Measurements from ENCODE around the gene PTMS. TPM values are rescaled to one million over a fixed set of nuclear protein-coding genes. Genes with fewer than 3 reads are reported as not detected.
"Not testable (repeated sequence)": the region's sequence is repeated elsewhere in the genome, so short reads cannot be mapped to it uniquely, and the experiment has no call there.

Gene PTMS
- total RNA-seq, result 100 to 1,000 TPM in 1 of 2 donors, 10 to 100 TPM in 1; 71.3 to 161 TPM

- peaks cover 35% of the 10 kb centered on the region for H3K36me3 Mint-ChIP-seq (ENCODE audit: low read depth)
- ATAC-seq (replicated peaks), result peak; percentile 16
Measured at GRCh38 chr12:6765634-6766581, at the start of gene PTMS. TSS of gene PTMS (plus strand) at chr12:6766363. CDS start at chr12:6766706, 343 bp downstream.

GRCh38 chr12:6716874-6717437, 49.2 kb upstream of the PTMS start:
- no peaks in the 10 kb centered on the region for H3K4me1 Mint-ChIP-seq
- no peaks in the 10 kb centered on the region for H3K36me3 Mint-ChIP-seq (ENCODE audit: low read depth)
- H3K27me3 Mint-ChIP-seq, result peaks cover 2% of the 10 kb centered on the region
- no peak overlapping the region for H3K4me3 Mint-ChIP-seq
- ATAC-seq (replicated peaks), result no peak
- no peak overlapping the region for H3K27ac Mint-ChIP-seq
- no peaks in the 10 kb centered on the region for H3K9me3 Mint-ChIP-seq

More at GRCh38 chr12:6765634-6766581, at the start of gene PTMS:
- Mint-ChIP-seq H3K4me3 (peak within 1 kb of the TSS; percentile 89), H3K9me3 (no peaks in the 10 kb centered on the region), H3K27ac (peak within 1 kb of the TSS; percentile 78), H3K27me3 (peaks cover 34% of the 10 kb centered on the region), H3K4me1 (peaks cover 38% of the 10 kb centered on the region)

- ATAC-seq (replicated peaks), result no peak
- H3K36me3 Mint-ChIP-seq (ENCODE audit: low read depth), result peaks cover 23% of the 10 kb centered on the region
- H3K27ac Mint-ChIP-seq, result peak overlapping the region; percentile 93
- H3K4me1 Mint-ChIP-seq, result peaks cover 26% of the 10 kb centered on the region
- H3K4me3 Mint-ChIP-seq, result peak overlapping the region; percentile 90
- H3K9me3 Mint-ChIP-seq, result peaks cover 3% of the 10 kb centered on the region
- no peaks in the 10 kb centered on the region for H3K27me3 Mint-ChIP-seq
Measured at GRCh38 chr12:6722863-6723262, 43.3 kb upstream of the PTMS start.

- H3K27ac Mint-ChIP-seq, result peak within 1 kb of the TSS; percentile 93
- H3K4me3 Mint-ChIP-seq, result peak within 1 kb of the TSS; percentile 90
- no peaks in the 10 kb centered on the region for H3K27me3 Mint-ChIP-seq
- ATAC-seq (replicated peaks), result peak; percentile 95
- H3K9me3 Mint-ChIP-seq, result peaks cover 3% of the 10 kb centered on the region
- peaks cover 33% of the 10 kb centered on the region for H3K36me3 Mint-ChIP-seq (ENCODE audit: low read depth)
- peaks cover 26% of the 10 kb centered on the region for H3K4me1 Mint-ChIP-seq
Measured at GRCh38 chr12:6723607-6724408, 42.4 kb upstream of the PTMS start, which contains the start of gene COPS7A. TSS of gene COPS7A (plus strand) at chr12:6724046. CDS start at chr12:6724657, 611 bp downstream.

- H3K4me1 Mint-ChIP-seq, result peaks cover 26% of the 10 kb centered on the region
- ATAC-seq (replicated peaks), result peak; percentile 41
- H3K4me3 Mint-ChIP-seq, result peak overlapping the region; percentile 90
- no peaks in the 10 kb centered on the region for H3K27me3 Mint-ChIP-seq
- peak overlapping the region; percentile 93 for H3K27ac Mint-ChIP-seq
- H3K36me3 Mint-ChIP-seq (ENCODE audit: low read depth), result peaks cover 38% of the 10 kb centered on the region
- peaks cover 3% of the 10 kb centered on the region for H3K9me3 Mint-ChIP-seq
Measured at GRCh38 chr12:6724409-6724797, 41.8 kb upstream of the PTMS start.

- Mint-ChIP-seq H3K27ac (peak overlapping the region; percentile 11), H3K36me3 (ENCODE audit: low read depth) (peaks cover 48% of the 10 kb centered on the region), H3K4me1 (peaks cover 26% of the 10 kb centered on the region), H3K9me3 (peaks cover 3% of the 10 kb centered on the region), H3K27me3 (no peaks in the 10 kb centered on the region), H3K4me3 (peak overlapping the region; percentile 90)
- ATAC-seq (replicated peaks), result no peak
Measured at GRCh38 chr12:6725350-6725749, 40.8 kb upstream of the PTMS start.

- H3K4me3 Mint-ChIP-seq, result no peak overlapping the region
- no peak overlapping the region for H3K27ac Mint-ChIP-seq
- ATAC-seq (replicated peaks), result no peak
- no peaks in the 10 kb centered on the region for H3K27me3 Mint-ChIP-seq
- peaks cover 12% of the 10 kb centered on the region for H3K4me1 Mint-ChIP-seq
- peaks cover 69% of the 10 kb centered on the region for H3K36me3 Mint-ChIP-seq (ENCODE audit: low read depth)
- H3K9me3 Mint-ChIP-seq, result no peaks in the 10 kb centered on the region
Measured at GRCh38 chr12:6729186-6729585, 37.0 kb upstream of the PTMS start.

- no peak for ATAC-seq (replicated peaks)
Measured at GRCh38 chr12:6730169-6730568, 36.0 kb upstream of the PTMS start.

GRCh38 chr12:6734506-6735387, 31.4 kb upstream of the PTMS start:
- Mint-ChIP-seq H3K27me3 (no peaks in the 10 kb centered on the region), H3K9me3 (no peaks in the 10 kb centered on the region), H3K27ac (peak overlapping the region; percentile 77), H3K4me3 (no peak overlapping the region), H3K36me3 (ENCODE audit: low read depth) (peaks cover 39% of the 10 kb centered on the region), H3K4me1 (peaks cover 9% of the 10 kb centered on the region)
- no peak for ATAC-seq (replicated peaks)

More at GRCh38 chr12:6730169-6730568, 36.0 kb upstream of the PTMS start:
- H3K4me3 Mint-ChIP-seq, result no peak overlapping the region
- H3K4me1 Mint-ChIP-seq, result peaks cover 6% of the 10 kb centered on the region
- no peaks in the 10 kb centered on the region for H3K27me3 Mint-ChIP-seq
- H3K36me3 Mint-ChIP-seq (ENCODE audit: low read depth), result peaks cover 68% of the 10 kb centered on the region
- H3K27ac Mint-ChIP-seq, result no peak overlapping the region
- H3K9me3 Mint-ChIP-seq, result no peaks in the 10 kb centered on the region

- Mint-ChIP-seq H3K4me3 (no peak overlapping the region), H3K9me3 (no peaks in the 10 kb centered on the region), H3K27ac (peak overlapping the region; percentile 77), H3K36me3 (ENCODE audit: low read depth) (peaks cover 30% of the 10 kb centered on the region), H3K27me3 (no peaks in the 10 kb centered on the region), H3K4me1 (peaks cover 9% of the 10 kb centered on the region)
- ATAC-seq (replicated peaks), result peak; percentile 85
Measured at GRCh38 chr12:6735448-6736191, 30.5 kb upstream of the PTMS start.

GRCh38 chr12:6736754-6737153, 29.4 kb upstream of the PTMS start:
- Mint-ChIP-seq H3K9me3 (no peaks in the 10 kb centered on the region), H3K4me3 (no peak overlapping the region), H3K4me1 (peaks cover 9% of the 10 kb centered on the region), H3K36me3 (ENCODE audit: low read depth) (peaks cover 20% of the 10 kb centered on the region), H3K27me3 (no peaks in the 10 kb centered on the region), H3K27ac (no peak overlapping the region)
- no peak for ATAC-seq (replicated peaks)

- H3K9me3 Mint-ChIP-seq; ATAC-seq (replicated peaks); H3K27me3 Mint-ChIP-seq: not testable (repeated sequence)
- Mint-ChIP-seq H3K27ac (peak overlapping the region; percentile 89), H3K4me3 (peak overlapping the region; percentile 92), H3K36me3 (ENCODE audit: low read depth) (peaks cover 42% of the 10 kb centered on the region), H3K4me1 (peaks cover 29% of the 10 kb centered on the region)
Measured at GRCh38 chr12:6742080-6742479, 24.1 kb upstream of the PTMS start.

GRCh38 chr12:6742834-6743233, 23.3 kb upstream of the PTMS start:
- peak; percentile 72 for ATAC-seq (replicated peaks)
- H3K4me1 Mint-ChIP-seq, result peaks cover 35% of the 10 kb centered on the region
- H3K27ac Mint-ChIP-seq, result peak overlapping the region; percentile 89
- peaks cover 49% of the 10 kb centered on the region for H3K36me3 Mint-ChIP-seq (ENCODE audit: low read depth)
- no peaks in the 10 kb centered on the region for H3K27me3 Mint-ChIP-seq
- H3K9me3 Mint-ChIP-seq, result no peaks in the 10 kb centered on the region
- peak overlapping the region; percentile 92 for H3K4me3 Mint-ChIP-seq

Data from activated T-helper 17 cell treated with anti-CD3 and anti-CD28 coated beads, Interleukin-2, amount 50 U/mL, for 72 hours (primary cell).